Ascending aorta (tissue), 2 donors: ENCODE measurements around the gene L3MBTL3. TPM values are rescaled to one million over a fixed set of nuclear protein-coding genes. Genes with fewer than 3 reads are reported as not detected.

ENCODE experiments used
- DNase-seq, 2 donors: peaks; one replicate each; pipeline ENCODE4 v3.0.0-alpha.2; 2019; ENCODE audit warnings: low spot score in 2 of 2
- H3K27ac ChIP-seq, 2 donors: fragments of 200-600 bp; sonication (generic); one replicate each; pipeline ENCODE4 v1.5.1; 2016 to 2017; ENCODE audit warnings: mild to moderate bottlenecking in 1 of 2
- H3K27me3 ChIP-seq: fragments of 200-600 bp; sonication (generic); one replicate; pipeline ENCODE4 v1.5.1; 2017
- H3K36me3 ChIP-seq, 2 donors: fragments of 200-600 bp; sonication (generic); one replicate each; pipeline ENCODE4 v1.5.1; 2016
- H3K4me1 ChIP-seq, 2 donors: fragments of 200-600 bp; sonication (generic); one replicate each; pipeline ENCODE4 v1.5.1; 2016 to 2017; ENCODE audit warnings: mild to moderate bottlenecking in 1 of 2
- H3K4me3 ChIP-seq, 2 donors: fragments of 200-600 bp; sonication (generic); one replicate each; pipeline ENCODE4 v1.5.1; 2016 to 2017; ENCODE audit warnings: mild to moderate bottlenecking in 1 of 2
- H3K9me3 ChIP-seq, 2 donors: fragments of 200-600 bp; sonication (generic); one replicate each; pipeline ENCODE4 v1.5.1; 2016
- CTCF ChIP-seq, 3 experiments: fragments of 200-600 bp in 2 of 3; fragments of 450-650 bp in 1 of 3; sonication (generic) in 2 of 3; IDR thresholded peaks; one replicate each; pipeline ENCODE4 v1.5.1; 2016 to 2019; ENCODE audit warnings: antibody characterized with exemption in 3 of 3, mild to moderate bottlenecking in 1 of 3, moderate library complexity in 1 of 3
- intact Hi-C: fragments of 100-400 bp; cut with DNase I; formaldehyde crosslinking; loops from one replicate; pipeline ENCODE4 v1.15.1; 2023
- total RNA-seq: library from RNA; depleted of rRNA; stranded (reverse); fragments of >200 nt; gene quantifications from one replicate; pipeline ENCODE4 v1.1.0, GENCODE V29; 2016

Gene L3MBTL3
- total RNA-seq, 1 donor from 2014 or later: 2.0 TPM

GRCh38 chr6:130047088-130047995 lies 29.0 kb downstream of the L3MBTL3 start:
- no peaks in the 10 kb centered on the region for H3K4me1 ChIP-seq
- DNase-seq: no peak
- H3K27ac ChIP-seq: no peak overlapping the region
- TF ChIP-seq CTCF (IDR thresholded peaks at IDR 0.05): no peak
- H3K27me3 ChIP-seq: no peaks in the 10 kb centered on the region
- no peak overlapping the region for H3K4me3 ChIP-seq
- H3K9me3 ChIP-seq: no peaks in the 10 kb centered on the region
- H3K36me3 ChIP-seq: peaks cover 2 to 17% of the 10 kb centered on the region in 2 donors
- intact Hi-C loops: no loop called here

- H3K36me3 ChIP-seq: peaks cover 11 to 41% of the 10 kb centered on the region in 2 donors
Measured at GRCh38 chr6:130050230-130050629, 31.8 kb downstream of the L3MBTL3 start.

GRCh38 chr6:130054725-130055124 lies 36.3 kb downstream of the L3MBTL3 start:
- TF ChIP-seq CTCF (IDR thresholded peaks at IDR 0.05): no peak
- Histone ChIP-seq H3K9me3 (no peaks in the 10 kb centered on the region), H3K4me3 (no peak overlapping the region), H3K4me1 (no peaks in the 10 kb centered on the region), H3K27ac (no peak overlapping the region), H3K27me3 (no peaks in the 10 kb centered on the region), H3K36me3 (peaks cover 17 to 51% of the 10 kb centered on the region in 2 donors)
- intact Hi-C loops: no loop called here
- no peak for DNase-seq

More at GRCh38 chr6:130050230-130050629, 31.8 kb downstream of the L3MBTL3 start:
- no peak for TF ChIP-seq CTCF (IDR thresholded peaks at IDR 0.05)
- no peak overlapping the region for H3K4me3 ChIP-seq
- intact Hi-C loops: no loop called here
- H3K9me3 ChIP-seq: no peaks in the 10 kb centered on the region
- no peaks in the 10 kb centered on the region for H3K4me1 ChIP-seq
- no peak for DNase-seq
- no peak overlapping the region for H3K27ac ChIP-seq
- no peaks in the 10 kb centered on the region for H3K27me3 ChIP-seq

GRCh38 chr6:130055271-130055670 lies 36.9 kb downstream of the L3MBTL3 start:
- intact Hi-C loops: no loop called here
- peaks cover 17 to 51% of the 10 kb centered on the region in 2 donors for H3K36me3 ChIP-seq
- TF ChIP-seq CTCF (IDR thresholded peaks at IDR 0.05): no peak

GRCh38 chr6:130057495-130057894 lies 39.1 kb downstream of the L3MBTL3 start:
- intact Hi-C loops: no loop called here
- H3K4me3 ChIP-seq: no peak overlapping the region
- H3K9me3 ChIP-seq: no peaks in the 10 kb centered on the region
- no peak overlapping the region for H3K27ac ChIP-seq
- no peak for DNase-seq
- peaks cover 17 to 39% of the 10 kb centered on the region in 2 donors for H3K36me3 ChIP-seq
- no peaks in the 10 kb centered on the region for H3K4me1 ChIP-seq
- no peak for TF ChIP-seq CTCF (IDR thresholded peaks at IDR 0.05)
- H3K27me3 ChIP-seq: no peaks in the 10 kb centered on the region

More at GRCh38 chr6:130055271-130055670, 36.9 kb downstream of the L3MBTL3 start:
- Histone ChIP-seq H3K9me3 (no peaks in the 10 kb centered on the region), H3K4me3 (no peak overlapping the region), H3K27me3 (no peaks in the 10 kb centered on the region), H3K4me1 (no peaks in the 10 kb centered on the region), H3K27ac (no peak overlapping the region)
- DNase-seq: no peak
